ENCODE measurements around the gene ENO1.

The ENO1 gene

DNA sequence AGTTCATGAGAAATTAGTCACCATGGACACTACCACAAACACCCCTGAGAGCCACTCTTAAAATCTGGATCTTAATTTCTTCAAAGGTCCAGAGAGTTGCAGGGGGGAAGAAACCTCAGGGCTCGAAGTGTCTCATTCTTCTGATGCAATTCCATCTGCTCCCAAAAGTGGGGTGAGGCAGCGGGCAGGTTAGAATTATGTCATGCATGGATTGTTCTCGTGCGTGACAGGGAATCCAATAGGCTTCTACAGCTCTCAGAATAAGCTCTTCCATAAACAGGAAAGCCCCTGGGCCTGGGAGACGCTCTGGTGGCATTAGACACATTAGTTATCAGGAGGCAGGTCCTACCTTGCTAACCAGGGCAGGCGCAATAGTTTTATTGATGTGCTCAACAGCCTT is 8.4 kb downstream of the ENO1 start:
- DNase-seq, result no peak

DNA sequence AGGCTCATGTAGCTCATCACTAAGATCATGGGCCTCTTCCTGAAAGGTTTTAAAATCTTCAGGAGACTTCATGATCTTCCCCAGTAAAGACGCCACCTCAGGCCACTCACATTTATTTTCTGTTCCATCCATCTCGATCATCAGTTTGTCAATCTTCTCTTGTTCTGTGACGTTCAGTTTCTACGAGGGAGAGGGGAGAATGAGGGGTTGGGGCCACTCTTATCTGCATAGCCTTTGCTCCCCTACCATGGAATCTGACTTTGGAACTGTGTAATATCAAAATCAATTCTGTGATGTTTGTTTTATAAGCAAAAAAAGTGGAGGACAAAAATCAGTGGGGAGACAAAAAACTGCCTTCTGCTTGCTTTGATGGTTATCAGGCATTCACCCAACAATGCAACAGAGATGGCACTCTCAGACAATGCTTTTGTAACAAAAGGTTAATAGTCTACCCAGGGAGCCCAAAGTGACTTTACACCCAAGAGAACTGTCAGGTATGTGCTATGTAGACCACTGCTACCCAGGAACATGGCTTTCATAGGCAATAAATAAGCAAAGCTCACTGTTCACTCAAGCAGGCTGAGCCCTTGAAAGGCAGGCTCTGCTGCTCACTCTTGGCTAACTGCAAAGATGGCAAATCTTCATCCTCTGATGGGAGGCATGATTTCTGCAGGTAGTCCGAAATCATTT is 10.5 kb downstream of the ENO1 start:
- DNase-seq, result no peak

DNA sequence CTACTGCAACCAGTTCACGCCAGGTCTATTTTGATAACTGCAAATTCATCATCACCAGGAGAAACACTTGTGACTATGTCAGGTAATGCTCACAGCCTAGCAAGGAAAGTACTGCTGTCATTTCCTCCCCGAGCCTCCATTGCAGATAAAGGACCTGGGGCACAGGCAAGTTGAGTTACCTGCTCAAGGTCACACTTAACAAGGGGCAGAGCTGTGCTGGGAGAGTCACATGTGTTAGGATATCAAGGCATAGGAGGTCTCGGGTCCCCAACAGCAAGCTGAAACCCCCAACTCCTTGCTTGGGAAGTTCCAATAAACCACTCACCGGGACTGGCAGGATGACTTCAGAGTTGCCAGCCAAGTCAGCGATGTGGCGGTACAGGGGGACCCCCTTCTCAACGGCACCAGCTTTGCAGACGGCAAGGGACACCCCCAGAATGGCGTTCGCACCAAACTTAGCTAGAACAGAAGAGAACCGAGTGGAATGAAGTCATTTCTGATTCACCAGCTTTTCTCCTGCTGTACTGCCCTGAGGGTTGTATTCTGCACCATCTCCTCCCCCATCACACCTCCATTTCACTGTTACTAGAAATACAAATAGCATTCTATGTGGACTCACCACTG is 11.6 kb downstream of the ENO1 start:
- no peak for DNase-seq

DNA sequence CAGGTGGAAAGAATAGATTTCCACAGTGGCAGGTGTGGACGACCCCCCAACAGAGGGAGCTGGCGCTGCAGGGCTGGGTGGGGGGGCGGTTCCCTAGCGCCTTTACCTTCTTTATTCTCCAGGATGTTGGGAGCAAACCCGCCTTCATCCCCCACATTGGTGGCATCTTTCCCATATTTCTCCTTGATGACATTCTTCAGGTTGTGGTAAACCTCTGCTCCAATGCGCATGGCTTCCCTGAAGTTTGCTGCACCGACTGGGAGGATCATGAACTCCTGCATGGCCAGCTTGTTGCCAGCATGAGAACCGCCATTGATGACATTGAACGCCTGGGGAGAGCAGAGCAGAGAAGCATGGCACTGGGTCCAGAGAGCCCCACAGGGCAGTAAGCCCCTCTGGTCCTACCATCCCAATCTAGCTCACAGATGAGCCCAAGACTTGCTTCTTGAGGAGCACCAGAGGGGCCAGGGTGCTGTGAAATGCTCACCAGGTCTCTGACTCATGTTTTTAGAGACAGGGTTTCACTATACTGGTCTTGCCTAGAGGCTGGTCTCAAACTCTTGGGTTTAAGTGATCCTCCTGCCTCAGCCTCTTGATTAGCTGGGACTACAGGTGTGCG is 12.2 kb downstream of the ENO1 start:
- DNase-seq, result no peak

DNA sequence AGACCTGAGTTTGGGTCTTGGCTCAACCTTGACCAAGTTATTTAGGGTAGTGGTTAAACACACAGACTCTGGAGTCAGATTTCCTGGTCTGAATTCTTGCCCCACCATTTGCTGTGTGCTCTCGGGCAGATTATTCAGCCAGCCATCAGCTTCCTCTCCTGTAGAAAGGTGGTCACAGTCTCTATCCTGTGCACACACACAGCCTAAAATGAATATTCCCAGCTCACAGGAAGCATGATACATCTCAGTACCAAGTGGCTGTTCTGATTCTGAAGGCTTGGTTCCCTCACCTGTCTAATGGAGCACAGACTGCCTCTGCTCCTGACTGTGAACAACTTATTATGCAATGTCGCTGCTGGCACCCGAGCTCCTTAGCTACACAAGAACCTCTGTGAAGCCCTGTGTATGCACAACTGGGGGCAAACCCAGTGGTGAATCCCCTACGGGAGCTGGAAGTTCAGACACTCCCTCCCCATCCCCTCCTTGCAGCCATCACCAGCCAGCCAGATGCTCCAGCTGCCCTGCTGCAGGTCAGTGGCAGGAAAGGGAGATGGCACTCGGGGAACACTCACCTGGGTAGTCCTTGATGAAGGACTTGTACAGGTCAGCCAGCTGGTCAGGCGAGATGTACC is 13.7 kb downstream of the ENO1 start:
- DNase-seq, result no peak

DNA sequence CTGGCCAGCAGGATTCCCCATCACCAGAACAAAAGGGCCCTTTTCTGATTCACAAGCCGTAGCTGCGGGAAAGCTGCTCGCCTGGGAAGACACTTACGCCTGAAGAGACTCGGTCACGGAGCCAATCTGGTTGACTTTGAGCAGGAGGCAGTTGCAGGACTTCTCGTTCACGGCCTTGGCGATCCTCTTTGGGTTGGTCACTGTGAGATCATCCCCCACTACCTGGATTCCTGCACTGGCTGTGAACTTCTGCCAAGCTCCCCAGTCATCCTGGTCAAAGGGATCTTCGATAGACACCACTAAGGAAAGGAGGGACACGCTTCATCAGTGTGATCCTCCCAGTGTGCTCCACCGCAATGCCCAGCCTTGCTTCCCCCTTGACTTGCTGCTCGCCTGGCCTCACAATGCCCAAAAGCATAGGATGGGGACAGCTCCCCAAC is 14.7 kb downstream of the ENO1 start:
- DNase-seq, result no peak

DNA sequence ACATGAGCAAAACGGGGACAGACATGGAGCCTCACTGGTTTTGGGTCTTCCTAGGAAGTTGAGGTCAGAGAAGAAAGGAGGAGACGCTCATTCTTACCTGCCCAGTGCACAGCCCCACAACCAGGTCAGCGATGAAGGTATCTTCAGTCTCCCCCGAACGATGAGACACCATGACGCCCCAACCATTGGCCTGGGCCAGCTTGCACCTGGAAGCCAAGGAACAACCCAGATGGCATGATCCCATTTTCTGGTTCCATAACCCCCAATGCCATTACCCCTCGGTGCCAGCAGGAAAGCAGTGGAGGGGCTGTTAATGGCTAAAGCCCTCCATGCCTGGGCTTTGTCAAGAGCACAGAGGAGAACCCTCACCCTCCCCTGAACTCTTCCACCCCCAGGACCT is 15.3 kb downstream of the ENO1 start:
- DNase-seq, result no peak

DNA sequence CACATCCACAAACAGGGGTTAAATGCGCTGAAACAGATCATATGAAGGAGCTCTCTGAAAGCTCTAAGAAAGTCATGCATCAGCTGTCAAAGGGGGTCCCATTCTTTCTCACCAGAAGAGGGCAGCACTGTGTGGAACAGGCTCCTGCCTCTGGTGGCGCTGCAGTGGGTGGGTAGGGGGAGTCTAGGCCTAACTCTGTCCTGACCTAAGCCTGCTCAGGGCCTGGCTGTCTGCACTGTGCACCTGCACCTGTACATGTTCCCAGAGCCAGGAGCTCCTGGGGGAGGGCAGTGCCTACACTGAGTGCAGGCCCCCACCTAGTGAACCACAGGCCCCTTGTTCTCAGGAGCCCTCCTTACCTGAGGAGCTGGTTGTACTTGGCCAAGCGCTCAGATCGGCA is 16.0 kb downstream of the ENO1 start:
- DNase-seq, result peak; percentile 46

DNA sequence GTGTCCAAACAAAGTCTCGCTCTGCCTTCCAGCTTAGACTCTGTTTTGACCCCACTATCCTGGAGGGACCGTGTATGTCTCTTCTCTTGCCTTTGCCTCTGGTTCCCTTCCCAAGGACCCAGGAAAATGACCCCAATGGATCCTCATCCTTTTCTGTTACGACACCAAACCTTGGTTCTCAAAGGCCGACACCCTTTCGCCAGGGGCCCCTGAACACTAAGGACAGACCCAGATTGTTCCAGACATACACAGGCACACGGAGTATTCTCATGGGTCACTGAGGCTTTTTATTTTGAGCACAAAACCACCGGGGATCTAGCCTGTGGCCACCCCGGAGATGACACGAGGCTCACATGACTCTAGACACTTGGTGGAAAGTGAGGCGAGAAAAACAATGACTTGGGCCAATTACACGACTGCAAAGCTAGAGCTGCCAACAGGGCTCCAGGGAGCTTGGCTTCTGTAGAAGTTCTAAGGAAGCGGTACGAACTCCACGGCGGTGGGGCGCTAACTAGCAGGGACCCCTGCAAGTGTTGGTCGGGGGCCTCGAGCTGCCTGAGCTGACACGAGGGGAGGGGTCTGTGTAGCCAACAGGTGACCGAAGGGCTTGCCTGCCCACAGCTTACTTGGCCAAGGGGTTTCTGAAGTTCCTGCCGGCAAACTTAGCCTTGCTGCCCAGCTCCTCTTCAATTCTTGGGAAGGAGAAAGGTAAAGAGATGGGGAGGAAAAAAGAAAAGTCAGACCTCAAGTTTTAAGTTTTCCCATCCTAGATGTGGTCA is 17.6 kb downstream of the ENO1 start:
- DNase-seq, result no peak

DNA sequence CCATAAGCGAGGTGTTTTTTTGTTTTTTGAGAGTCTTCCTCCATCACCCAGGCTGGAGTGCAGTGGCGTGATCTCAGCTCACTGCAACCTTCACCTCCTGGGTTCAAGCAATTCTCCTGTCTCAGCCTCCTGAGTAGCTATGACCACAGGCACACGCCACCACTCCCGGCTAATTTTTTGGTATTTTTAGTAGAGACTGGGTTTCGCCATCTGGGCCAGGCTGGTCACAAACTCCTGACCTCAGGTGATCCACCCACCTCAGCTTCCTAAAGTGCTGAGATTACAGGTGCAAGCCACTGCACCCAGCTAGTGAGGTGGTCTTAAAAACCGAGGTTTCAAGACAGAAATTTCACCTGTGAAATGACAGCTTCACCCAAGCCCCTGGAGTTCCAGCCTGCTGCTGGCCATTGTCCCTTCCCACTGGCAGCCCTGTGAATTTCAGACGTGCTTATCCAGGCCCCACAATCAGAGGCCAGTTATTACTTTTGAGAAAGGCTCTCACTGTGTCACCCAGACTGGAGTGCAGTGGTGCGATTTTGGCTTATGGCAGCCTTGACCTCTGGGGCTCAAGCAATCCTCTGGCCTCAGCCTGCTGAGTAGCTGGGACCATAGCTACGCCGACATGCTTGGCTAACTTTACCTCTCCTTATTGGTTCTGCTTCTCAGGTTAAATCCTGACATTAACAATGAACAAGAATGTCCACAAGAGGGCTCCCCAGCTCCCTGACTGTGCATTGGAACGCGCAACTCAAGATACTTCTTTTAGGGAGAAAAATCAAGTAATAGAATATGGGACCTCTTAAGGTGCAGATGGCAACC is 19.4 kb downstream of the ENO1 start:
- DNase-seq, result peak; percentile 45

DNA sequence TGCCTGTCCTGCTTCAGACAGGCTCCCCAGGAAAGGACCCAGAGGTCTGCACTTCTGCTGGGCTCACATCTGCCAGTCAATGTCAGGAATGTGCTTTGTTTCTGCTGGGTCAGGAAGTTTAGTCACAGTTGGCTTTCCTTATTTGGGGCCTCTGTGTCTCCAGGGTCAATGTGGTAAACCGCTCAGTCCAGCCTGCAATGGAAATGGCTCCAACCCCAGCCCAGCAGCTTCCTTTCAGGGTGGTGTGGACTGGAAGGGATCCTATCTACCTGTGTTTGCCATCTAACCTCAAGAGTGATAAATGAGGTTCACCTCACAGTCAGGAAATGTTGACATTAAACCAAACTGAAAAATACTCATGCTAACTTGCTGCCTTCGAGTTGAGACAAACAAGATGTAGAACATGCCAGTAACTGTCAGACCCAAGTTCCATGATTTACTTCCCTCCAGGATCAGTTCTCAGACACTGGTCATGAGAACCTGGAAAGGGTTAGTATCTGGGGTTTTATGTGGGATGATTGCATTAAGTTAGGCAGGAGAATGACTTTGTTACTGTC is 20.3 kb downstream of the ENO1 start:
- no peak for DNase-seq

DNA sequence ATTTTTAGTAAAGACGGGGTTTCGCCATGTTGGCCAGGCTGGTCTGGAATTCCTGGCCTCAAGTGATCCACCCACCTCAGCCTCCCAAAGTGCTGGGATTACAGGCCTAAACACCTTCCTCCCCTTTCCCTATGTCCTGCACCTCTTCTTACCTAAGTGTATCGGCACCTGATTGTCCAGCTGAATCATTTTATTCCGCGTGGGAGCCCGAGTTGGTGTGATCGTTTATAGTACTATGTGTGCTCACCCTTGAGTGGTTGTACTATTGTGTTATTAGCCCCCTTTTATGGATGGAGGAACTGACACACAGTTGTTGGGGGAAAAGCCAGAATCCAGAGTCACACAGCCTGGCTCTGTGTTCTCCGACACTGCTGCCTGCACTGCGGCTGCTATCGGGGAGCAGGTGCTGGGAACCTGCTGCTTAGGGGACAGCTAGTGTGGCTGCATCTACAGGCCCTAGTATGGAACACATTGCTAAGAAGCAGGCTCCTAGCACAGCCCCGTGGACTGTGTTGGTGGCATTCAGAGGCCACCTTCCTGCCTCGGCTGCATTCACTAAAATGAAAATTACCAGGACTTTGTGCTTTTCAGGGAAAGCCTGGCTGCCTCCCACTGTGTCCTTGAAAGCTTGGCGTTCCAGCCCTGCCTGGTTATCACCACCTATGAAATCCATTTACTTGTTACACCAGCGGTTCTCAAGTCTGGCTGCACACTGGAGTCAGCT is 21.6 kb downstream of the ENO1 start:
- DNase-seq, result no peak

DNA sequence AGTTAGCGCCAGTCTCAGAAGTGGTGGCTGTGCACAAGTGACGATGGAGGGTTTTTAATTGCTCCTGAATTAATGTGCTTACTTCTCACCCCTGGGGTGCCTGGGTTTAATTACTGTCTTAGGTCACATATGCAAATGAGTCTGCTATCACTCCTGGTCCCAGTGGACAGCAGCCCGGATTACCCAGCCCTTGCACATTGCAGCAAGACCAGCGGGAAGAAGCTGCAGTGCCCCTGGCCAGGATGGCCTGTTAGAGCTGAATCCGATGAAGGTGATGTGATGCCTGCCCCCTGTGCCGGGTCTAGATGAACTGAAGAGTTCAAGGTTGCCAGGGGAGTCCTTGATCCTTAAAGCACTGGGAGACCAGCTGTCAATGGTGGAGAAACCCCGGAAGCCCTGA is 24.2 kb downstream of the ENO1 start:
- no peak for DNase-seq

DNA sequence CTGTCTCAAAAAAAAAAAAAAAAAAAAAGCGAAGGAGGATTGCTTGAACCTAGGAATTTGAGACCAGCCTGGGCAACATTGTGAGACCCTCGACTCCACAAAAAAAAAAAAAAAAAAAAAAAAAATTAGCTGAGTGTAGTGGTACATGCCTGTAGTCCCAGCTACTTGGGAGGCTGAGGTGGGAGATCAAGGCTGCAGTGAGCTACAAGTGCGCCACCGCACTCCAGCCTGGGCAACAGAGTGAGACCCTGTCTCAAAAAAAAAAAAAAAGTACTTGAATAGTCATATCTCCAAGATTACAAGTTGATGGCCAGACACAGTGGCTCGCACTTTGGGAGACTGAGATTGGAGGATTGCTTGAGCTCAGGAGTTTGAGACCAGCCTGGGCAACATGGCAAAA is 27.4 kb downstream of the ENO1 start:
- no peak for DNase-seq

DNA sequence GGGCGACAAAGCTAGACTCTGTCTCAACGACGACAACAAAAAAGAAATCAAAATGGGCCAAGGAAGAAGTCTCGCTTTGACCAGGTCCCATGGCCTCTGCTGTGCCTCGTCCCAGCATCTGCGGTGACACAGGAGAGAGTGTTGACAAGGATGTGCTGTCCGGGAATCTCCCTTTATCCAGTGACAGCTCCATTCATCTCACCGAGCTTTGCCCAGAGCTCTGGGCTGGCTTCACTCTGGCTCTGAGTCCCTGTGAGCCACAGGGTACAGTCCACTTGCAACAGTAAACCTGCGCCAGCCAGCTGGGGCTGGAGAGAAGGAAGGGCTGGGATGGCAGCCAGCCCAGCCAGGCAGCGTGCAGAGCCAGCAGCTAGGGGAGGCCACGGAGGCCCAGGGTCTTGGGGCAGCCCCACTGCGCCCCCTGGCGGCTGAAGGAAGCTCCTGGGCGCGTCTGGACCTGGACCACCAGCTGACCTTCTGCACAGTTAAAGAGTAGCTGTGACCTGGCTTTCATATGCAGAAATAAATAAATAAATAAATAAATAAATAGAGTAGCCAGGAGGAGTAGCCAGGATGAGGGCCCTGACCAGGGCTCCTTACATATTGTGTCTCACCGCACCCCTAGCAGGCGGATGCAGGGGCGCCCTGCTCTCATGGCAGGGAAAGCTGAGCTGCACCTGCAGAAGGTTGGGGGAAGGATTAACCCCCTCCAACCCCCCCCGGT is 29.7 kb downstream of the ENO1 start:
- peak; percentile 78 for DNase-seq

DNA sequence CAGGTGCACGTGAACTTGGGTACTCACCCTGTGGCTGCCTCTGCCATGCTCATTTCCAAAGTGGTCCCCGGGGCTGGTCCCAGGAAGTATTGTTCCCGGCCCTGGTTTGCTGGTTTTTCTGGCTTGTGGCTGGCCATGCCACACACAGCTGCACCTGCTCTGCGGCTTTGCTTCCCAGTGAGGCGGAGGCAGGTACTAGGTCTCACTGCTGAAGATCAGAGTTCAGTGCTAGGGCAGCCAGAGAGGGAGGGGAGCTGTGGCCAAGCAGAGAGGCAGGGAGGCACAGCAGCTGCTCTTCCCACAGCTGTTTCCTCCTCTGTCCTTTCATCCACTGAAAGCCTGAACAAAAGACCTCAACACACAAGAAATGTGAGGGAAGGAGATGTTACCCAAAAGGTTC is 30.5 kb downstream of the ENO1 start:
- no peak for DNase-seq

DNA sequence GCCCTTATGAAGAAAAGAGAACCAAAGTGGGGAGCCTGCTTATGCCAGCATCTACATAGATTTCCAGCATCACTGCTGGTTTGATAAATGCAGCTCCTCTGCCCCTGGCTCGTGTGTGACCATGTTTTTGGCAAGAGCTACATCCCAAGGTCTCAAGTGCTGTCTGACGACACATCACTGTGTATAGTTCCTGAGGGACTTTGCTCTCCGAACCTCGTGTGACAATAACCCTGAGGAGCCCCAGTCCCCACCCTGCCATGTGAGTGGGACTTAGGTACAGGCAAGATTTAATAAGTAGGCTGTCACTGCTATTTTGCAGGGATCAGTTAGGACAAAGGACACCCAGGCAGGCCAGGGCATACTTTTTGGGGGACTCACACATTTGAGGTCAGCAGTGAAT is 32.2 kb downstream of the ENO1 start:
- no peak for DNase-seq

DNA sequence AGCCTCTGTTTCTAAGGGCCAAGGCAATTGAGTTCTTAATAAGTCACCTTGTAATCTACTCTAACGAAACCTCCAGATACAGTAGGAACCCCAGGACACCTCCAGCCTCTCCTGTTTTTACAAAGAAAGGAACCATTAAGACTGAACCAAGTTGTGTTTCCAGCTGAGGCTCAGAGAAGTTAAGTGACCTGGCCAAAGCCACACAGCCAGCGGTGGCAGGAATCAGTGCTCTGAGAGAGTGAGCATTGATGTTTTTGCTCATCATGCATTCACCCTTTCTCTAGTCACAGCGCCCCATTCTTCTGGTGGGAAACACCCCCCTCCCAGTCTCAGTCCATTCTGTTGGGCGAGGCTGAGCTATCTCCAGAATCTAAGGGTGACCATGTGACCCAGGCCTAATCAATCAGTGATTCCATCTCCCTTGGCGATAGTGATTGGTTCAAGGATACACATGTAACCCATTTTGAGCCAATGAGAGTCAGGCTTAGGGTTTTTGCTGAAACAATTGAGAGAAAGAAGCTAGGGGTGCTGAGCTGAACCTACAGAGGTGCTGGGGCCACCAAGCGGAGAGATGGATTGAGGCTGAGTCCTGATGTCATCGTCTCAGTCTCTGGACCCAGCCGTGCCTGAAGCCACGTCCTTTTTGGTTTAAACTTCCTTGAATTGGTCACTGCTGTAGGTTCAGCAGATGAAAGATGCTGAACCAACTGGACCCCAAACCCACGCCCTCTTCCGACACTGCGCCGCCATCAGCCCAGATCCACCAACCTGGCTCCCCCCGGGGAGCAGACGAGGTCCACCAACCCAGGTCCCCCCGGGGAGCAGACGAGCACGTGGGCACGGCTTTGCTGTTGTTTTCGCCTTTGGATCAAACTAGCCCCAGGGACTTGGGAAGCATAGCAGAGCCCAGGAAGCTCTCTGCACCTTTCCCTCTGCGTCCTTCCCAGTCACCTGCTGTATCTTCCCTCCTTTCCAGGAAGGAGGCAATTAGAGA is 33.1 kb downstream of the ENO1 start:
- no peak for DNase-seq

DNA sequence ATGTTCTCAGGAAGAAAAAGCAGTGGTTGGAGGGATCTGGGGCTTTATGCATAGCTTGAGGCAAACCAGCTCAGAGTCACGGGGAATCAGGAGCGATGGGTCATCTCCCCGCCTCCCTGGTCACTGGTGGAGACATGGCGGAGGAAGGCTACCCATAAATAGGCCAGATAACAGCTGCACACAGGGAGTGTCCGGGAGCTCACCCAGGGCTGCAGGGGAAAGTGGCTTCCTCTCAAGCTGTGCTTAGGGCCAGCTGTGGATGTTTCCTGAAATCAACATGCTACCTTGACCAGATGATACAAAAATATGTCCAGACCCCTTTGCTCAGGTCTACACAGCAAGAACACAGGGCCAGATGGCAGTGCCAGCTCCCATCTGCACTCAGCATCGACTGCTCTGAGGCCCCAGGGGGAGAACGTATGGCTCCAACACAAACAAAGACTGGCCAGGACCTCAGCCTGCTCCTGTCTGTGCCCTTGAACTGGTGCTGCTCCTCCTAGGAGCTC is 33.9 kb downstream of the ENO1 start:
- DNase-seq, result no peak
